Peyer's patch (tissue), 4 donors: ENCODE measurements around the gene EPN1.

Experiments
- CTCF ChIP-seq, 6 experiments: fragments of 450-650 bp in 4 of 6; fragments of 200-600 bp in 2 of 6; sonication (generic) in 1 of 6; IDR thresholded peaks; one replicate each; pipeline ENCODE4 v1.5.1; 2017 to 2019; ENCODE audit warnings: antibody characterized with exemption in 6 of 6, mild to moderate bottlenecking in 3 of 6, moderate library complexity in 1 of 6
- POLR2A ChIP-seq, 2 donors: fragments of 450-650 bp; IDR thresholded peaks; one replicate each; pipeline ENCODE4 v1.5.1; 2017; ENCODE audit warnings: antibody characterized with exemption in 2 of 2, mild to moderate bottlenecking in 2 of 2, moderate library complexity in 2 of 2

DNA sequence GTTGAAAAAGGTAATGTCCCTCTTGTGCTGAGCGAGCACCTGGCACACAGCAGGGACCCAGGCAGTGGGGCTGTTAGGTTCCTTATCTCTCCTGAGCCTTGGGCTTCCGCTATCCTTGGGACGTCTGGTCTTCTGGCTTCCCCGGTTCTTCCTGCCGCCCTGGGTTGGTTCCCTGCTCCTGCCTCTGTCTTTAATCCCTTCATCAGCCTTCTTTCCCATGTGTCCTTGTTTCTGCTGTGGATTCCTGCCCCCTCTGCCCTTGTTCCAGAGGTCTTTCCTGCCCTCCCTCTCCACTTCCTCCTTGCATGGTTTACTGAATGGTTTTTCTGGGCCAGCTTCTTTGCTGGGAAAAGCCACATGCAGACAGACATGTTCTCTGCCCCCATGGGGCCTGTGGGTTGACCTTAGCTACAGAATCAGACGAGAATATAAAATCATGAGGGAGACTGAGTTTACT is 2.6 kb downstream of the EPN1 start:
- TF ChIP-seq CTCF (IDR thresholded peaks at IDR 0.05) (no peak), POLR2A (IDR thresholded peaks at IDR 0.05) (no peak)
